ENCODE measurements around the gene ABTB2.

- no peak for TF ChIP-seq CTCF (IDR thresholded peaks at IDR 0.05)
- no peak for TF ChIP-seq POLR2A (IDR thresholded peaks at IDR 0.05)
Observed at GRCh38 chr11:34151916-34152845, 205.6 kb downstream of the ABTB2 start.

Measured in Peyer's patch (tissue), 4 donors.